ENCODE measurements around the gene SHISA3. TPM values are rescaled to one million over a fixed set of nuclear protein-coding genes. Genes with fewer than 3 reads are reported as not detected.

Gene SHISA3
- total RNA-seq, 3 donors from 2014 or later: 0.33 to 3.8 (median 0.73) TPM

GRCh38 chr4:42410446-42410845, 13.2 kb downstream of the SHISA3 start:
- Histone ChIP-seq H3K4me1 (no peaks in the 10 kb centered on the region), H3K27ac (no peak overlapping the region), H3K9me3 (no peaks in the 10 kb centered on the region), H3K36me3 (peaks cover 4% of the 10 kb centered on the region), H3K4me3 (no peak overlapping the region), H3K27me3 (no peaks in the 10 kb centered on the region)
- intact Hi-C loops (cut with DNase I; ENCODE audit: low total_unique reads): no loop called here
- TF ChIP-seq POLR2AphosphoS5 (IDR thresholded peaks at IDR 0.05) (no peak), POLR2A (IDR thresholded peaks at IDR 0.05) (no peak)
- TF ChIP-seq, protein P1, sequence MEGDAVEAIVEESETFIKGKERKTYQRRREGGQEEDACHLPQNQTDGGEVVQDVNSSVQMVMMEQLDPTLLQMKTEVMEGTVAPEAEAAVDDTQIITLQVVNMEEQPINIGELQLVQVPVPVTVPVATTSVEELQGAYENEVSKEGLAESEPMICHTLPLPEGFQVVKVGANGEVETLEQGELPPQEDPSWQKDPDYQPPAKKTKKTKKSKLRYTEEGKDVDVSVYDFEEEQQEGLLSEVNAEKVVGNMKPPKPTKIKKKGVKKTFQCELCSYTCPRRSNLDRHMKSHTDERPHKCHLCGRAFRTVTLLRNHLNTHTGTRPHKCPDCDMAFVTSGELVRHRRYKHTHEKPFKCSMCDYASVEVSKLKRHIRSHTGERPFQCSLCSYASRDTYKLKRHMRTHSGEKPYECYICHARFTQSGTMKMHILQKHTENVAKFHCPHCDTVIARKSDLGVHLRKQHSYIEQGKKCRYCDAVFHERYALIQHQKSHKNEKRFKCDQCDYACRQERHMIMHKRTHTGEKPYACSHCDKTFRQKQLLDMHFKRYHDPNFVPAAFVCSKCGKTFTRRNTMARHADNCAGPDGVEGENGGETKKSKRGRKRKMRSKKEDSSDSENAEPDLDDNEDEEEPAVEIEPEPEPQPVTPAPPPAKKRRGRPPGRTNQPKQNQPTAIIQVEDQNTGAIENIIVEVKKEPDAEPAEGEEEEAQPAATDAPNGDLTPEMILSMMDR (IDR thresholded peaks at IDR 0.05): no peak
- DNase-seq (ENCODE audit: low spot score in 2 of 2): no peak

DNA sequence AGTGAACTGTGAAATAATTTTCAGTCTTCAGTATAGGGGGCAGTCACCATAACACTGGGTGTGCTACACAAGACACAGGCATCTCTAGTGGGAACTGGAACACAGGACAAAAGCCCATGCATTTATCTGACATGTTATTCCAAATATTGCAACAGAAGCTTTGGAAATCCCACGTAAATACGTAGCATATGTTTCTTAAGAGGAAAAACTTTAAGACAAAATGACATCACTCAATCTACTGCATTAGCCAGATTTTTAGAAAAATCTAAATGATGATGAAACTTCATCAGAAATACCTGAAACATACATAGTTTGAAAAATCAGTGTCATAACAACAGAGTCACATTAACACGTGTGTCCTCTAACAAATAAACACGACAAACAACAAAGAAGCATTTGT, 14.5 kb downstream of the SHISA3 start:
- Histone ChIP-seq H3K4me3 (no peak overlapping the region), H3K4me1 (no peaks in the 10 kb centered on the region), H3K27me3 (no peaks in the 10 kb centered on the region), H3K36me3 (peaks cover 4% of the 10 kb centered on the region), H3K9me3 (no peaks in the 10 kb centered on the region), H3K27ac (peak overlapping the region in 1 of 2 donors; percentile 23)
- no peak for DNase-seq (ENCODE audit: low spot score in 2 of 2)
- TF ChIP-seq POLR2AphosphoS5 (IDR thresholded peaks at IDR 0.05): no peak
- TF ChIP-seq, protein P1 (IDR thresholded peaks at IDR 0.05): no peak
- TF ChIP-seq POLR2A (IDR thresholded peaks at IDR 0.05): no peak
- intact Hi-C loops (cut with DNase I; ENCODE audit: low total_unique reads): no loop called here

DNA sequence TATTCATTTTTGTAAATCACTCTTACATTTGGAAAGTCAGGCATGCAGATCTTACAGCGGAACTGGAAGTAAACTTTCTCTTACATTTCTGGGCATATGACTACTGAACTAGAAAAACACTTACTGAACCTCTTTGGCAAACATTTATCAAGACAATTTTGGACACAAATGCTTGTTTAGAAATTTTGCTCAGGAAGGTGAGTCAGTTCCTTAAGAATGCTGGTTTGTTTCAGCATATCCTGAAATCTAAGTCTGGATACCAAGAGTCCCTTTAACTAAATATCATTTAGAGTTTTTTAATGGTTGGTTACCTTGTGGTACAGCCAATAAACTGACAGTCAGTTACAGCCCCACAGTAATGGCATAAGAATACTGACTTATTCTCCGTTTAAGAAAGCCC, 15.0 kb downstream of the SHISA3 start:
- no peak overlapping the region for H3K4me3 ChIP-seq
- DNase-seq (ENCODE audit: low spot score in 2 of 2): no peak
- H3K36me3 ChIP-seq: peaks cover 4% of the 10 kb centered on the region
- TF ChIP-seq POLR2AphosphoS5 (IDR thresholded peaks at IDR 0.05) (no peak), POLR2A (IDR thresholded peaks at IDR 0.05) (no peak)
- TF ChIP-seq, protein P1 (IDR thresholded peaks at IDR 0.05): no peak
- no peaks in the 10 kb centered on the region for H3K27me3 ChIP-seq
- intact Hi-C loops (cut with DNase I; ENCODE audit: low total_unique reads): no loop called here
- H3K9me3 ChIP-seq: no peaks in the 10 kb centered on the region
- H3K4me1 ChIP-seq: no peaks in the 10 kb centered on the region
- peak overlapping the region in 1 of 2 donors; percentile 23 for H3K27ac ChIP-seq

DNA sequence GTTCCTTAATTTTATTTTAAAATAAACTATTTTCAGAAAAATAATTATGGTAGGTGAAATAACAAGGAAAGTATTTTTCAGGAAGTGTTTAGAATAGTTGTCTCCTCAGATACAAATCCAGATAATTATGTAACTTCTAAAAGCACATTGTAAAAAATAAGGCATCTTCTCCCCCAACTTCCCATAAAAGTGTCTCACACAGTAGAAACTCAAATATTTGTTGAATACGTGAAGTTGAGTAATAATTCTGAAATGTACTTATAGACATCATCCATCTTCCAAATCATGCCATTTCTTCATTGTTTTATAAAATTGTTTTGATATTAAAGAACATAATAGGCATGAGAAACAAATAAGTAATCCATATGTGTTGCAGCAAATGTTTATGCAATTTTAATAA, 18.0 kb downstream of the SHISA3 start:
- Histone ChIP-seq H3K27ac (no peak overlapping the region), H3K4me1 (no peaks in the 10 kb centered on the region), H3K4me3 (no peak overlapping the region), H3K27me3 (no peaks in the 10 kb centered on the region), H3K9me3 (no peaks in the 10 kb centered on the region), H3K36me3 (peaks cover 4% of the 10 kb centered on the region)
- TF ChIP-seq POLR2A (IDR thresholded peaks at IDR 0.05) (no peak), POLR2AphosphoS5 (IDR thresholded peaks at IDR 0.05) (no peak)
- TF ChIP-seq, protein P1 (IDR thresholded peaks at IDR 0.05): no peak
- intact Hi-C loops (cut with DNase I; ENCODE audit: low total_unique reads): no loop called here
- DNase-seq (ENCODE audit: low spot score in 2 of 2): no peak

- intact Hi-C loops (cut with DNase I; ENCODE audit: low total_unique reads): loop anchor here (2.0 kb wide), 1 partner anchor 75 kb away; no protein-coding TSS in a partner anchor
- Histone ChIP-seq H3K4me3 (no peak overlapping the region), H3K36me3 (peaks cover 4% of the 10 kb centered on the region), H3K4me1 (no peaks in the 10 kb centered on the region), H3K27me3 (no peaks in the 10 kb centered on the region), H3K27ac (no peak overlapping the region), H3K9me3 (no peaks in the 10 kb centered on the region)
- no peak for DNase-seq (ENCODE audit: low spot score in 2 of 2)
- TF ChIP-seq, protein P1 (IDR thresholded peaks at IDR 0.05): no peak
- TF ChIP-seq POLR2AphosphoS5 (IDR thresholded peaks at IDR 0.05) (no peak), POLR2A (IDR thresholded peaks at IDR 0.05) (no peak)
Observed at GRCh38 chr4:42416017-42416416, 18.7 kb downstream of the SHISA3 start.
